ENCODE results near the gene VWA5A. TPM values are rescaled to one million over a fixed set of nuclear protein-coding genes. Genes with fewer than 3 reads are reported as not detected.
"Not testable (repeated sequence)": the region's sequence is repeated elsewhere in the genome, so short reads cannot be mapped to it uniquely, and the experiment has no call there.

Gene VWA5A
- total RNA-seq, 2 experiments from 2014 or later, result 6.9 to 7.5 TPM

DNA sequence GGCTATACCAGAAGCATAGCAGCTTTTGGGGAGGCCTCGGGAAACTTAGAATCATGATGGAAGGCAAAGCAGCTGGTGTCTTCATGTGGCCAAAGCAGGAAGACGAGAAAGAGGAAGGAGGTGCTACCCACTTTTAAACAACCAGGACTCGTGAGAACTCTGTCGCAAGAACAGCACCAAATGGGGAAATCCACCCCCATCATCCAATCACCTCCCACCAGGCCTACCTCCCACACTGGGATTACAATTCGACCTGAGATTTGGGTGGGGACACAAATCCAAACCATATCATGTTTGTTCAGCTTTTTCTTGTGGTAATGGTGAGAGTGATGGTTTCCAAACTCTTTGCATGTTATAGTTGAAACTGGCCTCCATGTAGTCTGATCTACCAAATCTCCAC, 35.4 kb downstream of the VWA5A start:
- Mint-ChIP-seq H3K9me3 (no peaks in the 10 kb centered on the region), H3K4me1 (ENCODE audit: low read depth) (no peaks in the 10 kb centered on the region), H3K27ac (no peak overlapping the region), H3K27me3 (no peaks in the 10 kb centered on the region), H3K36me3 (no peaks in the 10 kb centered on the region), H3K4me3 (no peak overlapping the region)
- no peak for DNase-seq
- ChIA-PET POLR2A (no interaction called here), CTCF (interaction anchor here (1.3 kb wide), 1 partner anchor 79 kb away, joined by 3 read pairs; no protein-coding TSS in a partner anchor)
- intact Hi-C loops (cut with micrococcal nuclease), result no loop called here

- no peak overlapping the region for H3K27ac Mint-ChIP-seq
- no peaks in the 10 kb centered on the region for H3K4me1 Mint-ChIP-seq (ENCODE audit: low read depth)
- no peaks in the 10 kb centered on the region for H3K9me3 Mint-ChIP-seq
- H3K27me3 Mint-ChIP-seq, result peaks cover 2% of the 10 kb centered on the region
- no peak overlapping the region for H3K4me3 Mint-ChIP-seq
- ChIA-PET CTCF (no interaction called here), POLR2A (interaction anchor here (0.6 kb wide), 1 partner anchor 1318 kb away, joined by 3 read pairs; no protein-coding TSS in a partner anchor)
- no peaks in the 10 kb centered on the region for H3K36me3 Mint-ChIP-seq
- no peak for DNase-seq
- intact Hi-C loops (cut with micrococcal nuclease), result no loop called here
Observed at GRCh38 chr11:124152770-124153407, 37.6 kb downstream of the VWA5A start.

- no peak overlapping the region for H3K4me3 Mint-ChIP-seq
- H3K36me3 Mint-ChIP-seq, result no peaks in the 10 kb centered on the region
- no peaks in the 10 kb centered on the region for H3K9me3 Mint-ChIP-seq
- H3K4me1 Mint-ChIP-seq (ENCODE audit: low read depth), result no peaks in the 10 kb centered on the region
- no peak for DNase-seq
- ChIA-PET POLR2A (interaction anchor here (0.6 kb wide), 1 partner anchor 1317 kb away, joined by 3 read pairs; no protein-coding TSS in a partner anchor), CTCF (no interaction called here)
- no peak overlapping the region for H3K27ac Mint-ChIP-seq
- intact Hi-C loops (cut with micrococcal nuclease), result no loop called here
- peaks cover 7% of the 10 kb centered on the region for H3K27me3 Mint-ChIP-seq
Observed at GRCh38 chr11:124153821-124154220, 38.6 kb downstream of the VWA5A start.

DNA sequence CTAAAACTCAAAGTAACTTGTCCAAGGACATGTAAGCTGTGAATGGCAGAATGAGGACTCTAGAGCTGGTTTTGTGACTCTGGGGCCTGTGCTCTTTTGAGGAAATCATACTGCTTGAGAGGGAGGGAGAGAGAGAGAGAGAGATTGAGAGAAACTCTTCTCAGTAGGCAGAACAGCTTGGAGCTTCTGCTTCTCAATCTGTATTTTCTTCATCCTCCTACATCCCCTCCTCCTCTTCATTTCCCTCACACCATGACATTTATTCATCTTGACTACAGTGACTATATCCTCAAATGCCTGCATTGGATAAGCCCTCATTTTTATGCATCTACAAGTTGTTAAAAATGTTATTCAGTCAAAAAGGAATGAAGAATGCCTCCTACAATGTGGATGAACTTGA, 44.2 kb downstream of the VWA5A start:
- CTCF ChIA-PET, result no interaction called here
- peaks cover 12% of the 10 kb centered on the region for H3K27me3 Mint-ChIP-seq

DNA sequence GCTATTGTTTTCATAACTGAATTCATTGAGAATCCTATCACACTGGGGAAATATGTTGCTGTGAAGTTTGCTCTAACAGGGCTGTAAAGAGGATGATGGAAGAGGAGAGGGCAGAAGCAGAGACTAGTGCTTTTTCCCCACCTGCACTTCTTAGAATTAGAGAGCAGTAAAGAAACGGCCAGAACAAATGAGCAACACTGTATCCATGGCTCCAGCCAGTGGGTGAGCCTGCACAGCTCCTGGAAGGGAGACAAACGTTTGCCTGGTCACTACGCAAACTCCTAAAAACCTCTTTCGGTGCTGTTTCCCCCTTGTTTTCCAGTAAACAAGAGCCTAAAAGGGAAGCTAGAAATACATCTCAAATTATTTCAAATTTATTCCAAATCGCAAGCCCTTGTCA, 45.7 kb downstream of the VWA5A start:
- Mint-ChIP-seq H3K4me1 (ENCODE audit: low read depth) (no peaks in the 10 kb centered on the region), H3K36me3 (no peaks in the 10 kb centered on the region), H3K4me3 (no peak overlapping the region), H3K27me3 (peaks cover 12% of the 10 kb centered on the region), H3K27ac (no peak overlapping the region), H3K9me3 (no peaks in the 10 kb centered on the region)
- intact Hi-C loops (cut with micrococcal nuclease), result no loop called here
- ChIA-PET CTCF (no interaction called here), POLR2A (no interaction called here)
- no peak for DNase-seq

More for the DNA sequence above, 44.2 kb downstream of the VWA5A start:
- DNase-seq, result no peak
- no peak overlapping the region for H3K4me3 Mint-ChIP-seq
- intact Hi-C loops (cut with micrococcal nuclease), result no loop called here
- POLR2A ChIA-PET, result no interaction called here
- H3K27ac Mint-ChIP-seq, result no peak overlapping the region
- H3K4me1 Mint-ChIP-seq (ENCODE audit: low read depth), result no peaks in the 10 kb centered on the region
- no peaks in the 10 kb centered on the region for H3K36me3 Mint-ChIP-seq
- H3K9me3 Mint-ChIP-seq, result no peaks in the 10 kb centered on the region

DNA sequence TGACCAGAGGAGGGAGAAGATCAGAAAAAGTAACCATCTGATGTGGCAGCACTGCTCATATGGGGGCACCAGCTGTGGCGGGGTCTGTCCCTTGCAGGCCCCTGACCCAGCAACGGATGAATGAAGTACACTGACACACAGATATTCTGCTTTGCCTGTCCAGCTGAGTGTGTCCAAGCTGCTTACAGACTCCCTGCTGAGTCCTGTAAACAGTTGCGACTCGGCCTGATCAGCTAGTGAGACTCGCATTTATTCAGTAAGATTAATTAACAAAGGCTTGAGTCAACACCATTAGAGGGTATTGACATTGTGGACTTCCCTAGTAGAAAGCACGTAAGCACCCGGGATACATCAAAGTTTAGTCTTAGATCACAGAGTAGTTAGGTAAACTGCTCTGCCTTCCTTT, 52.6 kb downstream of the VWA5A start:
- POLR2A ChIA-PET, result no interaction called here
- CTCF ChIA-PET, result no interaction called here
- Mint-ChIP-seq H3K9me3 (no peaks in the 10 kb centered on the region), H3K27me3 (peaks cover 8% of the 10 kb centered on the region), H3K4me1 (ENCODE audit: low read depth) (no peaks in the 10 kb centered on the region), H3K36me3 (no peaks in the 10 kb centered on the region), H3K27ac (no peak overlapping the region), H3K4me3 (no peak overlapping the region)
- no peak for DNase-seq
- intact Hi-C loops (cut with micrococcal nuclease), result no loop called here

DNA sequence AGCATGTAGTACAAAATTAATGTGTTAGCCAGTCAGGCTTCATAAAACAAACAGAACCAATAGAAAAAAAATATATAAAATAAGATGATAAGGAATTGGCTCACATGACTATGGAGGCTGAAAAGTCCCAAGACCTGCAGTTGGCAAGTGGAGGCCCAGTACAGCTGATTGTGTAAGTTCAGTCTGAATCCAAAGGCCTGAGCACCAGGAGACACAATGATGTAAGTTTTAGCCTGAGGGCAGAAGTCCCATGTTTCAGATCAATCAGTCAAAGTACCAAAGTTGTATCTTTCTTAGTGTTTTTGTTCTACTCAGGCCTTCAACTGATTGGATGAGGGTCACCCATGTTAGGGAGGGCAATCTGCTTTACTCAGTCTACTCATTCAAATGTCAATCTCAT, 53.5 kb downstream of the VWA5A start:
- Mint-ChIP-seq H3K4me1 (ENCODE audit: low read depth) (no peaks in the 10 kb centered on the region), H3K9me3 (no peaks in the 10 kb centered on the region), H3K36me3 (no peaks in the 10 kb centered on the region), H3K27ac (no peak overlapping the region), H3K27me3 (peaks cover 7% of the 10 kb centered on the region), H3K4me3 (no peak overlapping the region)
- intact Hi-C loops (cut with micrococcal nuclease), result no loop called here
- DNase-seq, result no peak
- ChIA-PET CTCF (no interaction called here), POLR2A (no interaction called here)

DNA sequence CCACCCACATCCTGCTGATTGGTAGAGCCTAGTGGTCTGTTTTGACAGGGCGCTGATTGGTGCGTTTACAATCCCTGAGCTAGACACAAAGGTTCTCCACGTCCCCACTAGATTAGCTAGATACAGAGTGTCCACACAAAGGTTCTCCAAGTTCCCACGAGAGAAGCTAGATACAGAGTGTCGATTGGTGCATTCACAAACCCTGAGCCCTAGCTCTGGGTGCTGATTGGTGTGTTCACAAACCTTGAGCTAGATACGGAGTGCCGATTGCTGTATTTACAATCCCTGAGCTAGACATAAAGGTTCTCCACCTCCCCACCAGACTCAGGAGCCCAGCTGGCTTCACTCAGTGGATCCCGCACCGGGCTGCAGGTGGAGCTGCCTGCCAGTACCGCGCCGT, 55.1 kb downstream of the VWA5A start:
- CTCF ChIA-PET; H3K27me3 Mint-ChIP-seq; H3K9me3 Mint-ChIP-seq; intact Hi-C loops (cut with micrococcal nuclease); H3K27ac Mint-ChIP-seq; POLR2A ChIA-PET; DNase-seq; H3K36me3 Mint-ChIP-seq; H3K4me1 Mint-ChIP-seq (ENCODE audit: low read depth); H3K4me3 Mint-ChIP-seq: not testable (repeated sequence)

GRCh38 chr11:124170801-124171586, 55.7 kb downstream of the VWA5A start:
- no peaks in the 10 kb centered on the region for H3K36me3 Mint-ChIP-seq
- H3K4me1 Mint-ChIP-seq (ENCODE audit: low read depth), result no peaks in the 10 kb centered on the region
- no peak overlapping the region for H3K4me3 Mint-ChIP-seq
- H3K9me3 Mint-ChIP-seq, result no peaks in the 10 kb centered on the region
- DNase-seq, result no peak
- POLR2A ChIA-PET, result no interaction called here
- CTCF ChIA-PET, result interaction anchor here (1.0 kb wide), 1 partner anchor 102 kb away, joined by 4 read pairs; no protein-coding TSS in a partner anchor
- no peak overlapping the region for H3K27ac Mint-ChIP-seq
- H3K27me3 Mint-ChIP-seq, result peaks cover 7% of the 10 kb centered on the region
- intact Hi-C loops (cut with micrococcal nuclease), result no loop called here

- H3K9me3 Mint-ChIP-seq, result no peaks in the 10 kb centered on the region
- no peak overlapping the region for H3K27ac Mint-ChIP-seq
- H3K36me3 Mint-ChIP-seq, result no peaks in the 10 kb centered on the region
- ChIA-PET POLR2A (interaction anchor here (0.8 kb wide), 1 partner anchor 22 kb away, joined by 3 read pairs; no protein-coding TSS in a partner anchor), CTCF (no interaction called here)
- no peak overlapping the region for H3K4me3 Mint-ChIP-seq
- peaks cover 7% of the 10 kb centered on the region for H3K27me3 Mint-ChIP-seq
- no peaks in the 10 kb centered on the region for H3K4me1 Mint-ChIP-seq (ENCODE audit: low read depth)
- no peak for DNase-seq
- intact Hi-C loops (cut with micrococcal nuclease), result no loop called here
Observed at GRCh38 chr11:124172101-124172500, 56.9 kb downstream of the VWA5A start.

- Mint-ChIP-seq H3K4me3 (no peak overlapping the region), H3K36me3 (no peaks in the 10 kb centered on the region), H3K9me3 (no peaks in the 10 kb centered on the region), H3K27ac (no peak overlapping the region), H3K27me3 (peaks cover 2% of the 10 kb centered on the region), H3K4me1 (ENCODE audit: low read depth) (no peaks in the 10 kb centered on the region)
- POLR2A ChIA-PET, result no interaction called here
- CTCF ChIA-PET, result interaction anchor here (1.8 kb wide), 1 partner anchor 22 kb away, joined by 7 read pairs; no protein-coding TSS in a partner anchor
- intact Hi-C loops (cut with micrococcal nuclease), result no loop called here
- no peak for DNase-seq
Observed at GRCh38 chr11:124172599-124172998, 57.3 kb downstream of the VWA5A start.

DNA sequence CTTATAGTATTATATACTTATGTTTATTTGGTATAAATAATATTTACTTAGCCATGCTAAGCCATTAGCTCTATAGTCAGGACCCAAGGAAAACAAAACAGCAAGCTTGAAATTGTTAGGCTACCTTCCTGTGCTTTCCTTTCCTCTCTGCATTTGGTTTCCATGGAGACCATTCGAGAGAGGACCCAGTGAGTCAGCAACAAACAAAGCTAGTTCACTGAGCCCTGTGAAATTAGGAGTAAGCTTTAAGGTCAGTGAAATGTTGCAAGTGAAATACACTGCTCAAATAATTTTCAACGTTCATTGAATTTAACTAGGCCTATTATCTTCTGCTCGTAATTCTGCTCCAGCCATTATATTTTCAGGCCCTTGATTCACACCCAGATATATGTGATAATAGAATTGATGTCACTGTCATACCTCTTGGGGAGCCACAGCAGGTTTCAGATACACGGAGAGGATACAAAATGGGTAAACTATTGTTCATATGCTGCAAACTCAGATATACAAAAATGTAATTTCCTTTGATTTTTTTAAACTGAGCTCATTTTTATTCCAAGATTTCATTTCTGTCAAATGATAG, 58.8 kb downstream of the VWA5A start:
- ChIA-PET POLR2A (no interaction called here), CTCF (interaction anchor here (0.6 to 1.8 kb wide), 3 partner anchors 21 to 206 kb away, joined by 3 to 7 read pairs (median 3); no protein-coding TSS in a partner anchor)
- no peak overlapping the region for H3K27ac Mint-ChIP-seq
- no peaks in the 10 kb centered on the region for H3K27me3 Mint-ChIP-seq
- no peak for DNase-seq
- H3K4me3 Mint-ChIP-seq, result no peak overlapping the region
- no peaks in the 10 kb centered on the region for H3K4me1 Mint-ChIP-seq (ENCODE audit: low read depth)
- H3K36me3 Mint-ChIP-seq, result no peaks in the 10 kb centered on the region
- no peaks in the 10 kb centered on the region for H3K9me3 Mint-ChIP-seq
- intact Hi-C loops (cut with micrococcal nuclease), result no loop called here
